Muscle layer of colon (tissue), 2 donors: Measurements from ENCODE around the gene BCKDHB.
"Not testable (repeated sequence)": the region's sequence is repeated elsewhere in the genome, so short reads cannot be mapped to it uniquely, and the experiment has no call there.

Experiments used
- H3K27ac ChIP-seq: one replicate; pipeline ENCODE4 v1.7.0; 2013; ENCODE audit warnings: low read depth, mild to moderate bottlenecking, low read length, moderate library complexity
- H3K27me3 ChIP-seq, 2 donors: one replicate each; pipeline ENCODE4 v1.7.0; 2013; ENCODE audit warnings: low read length in 2 of 2, mild to moderate bottlenecking in 2 of 2; ENCODE audit not compliant: insufficient read depth in 2 of 2, control insufficient read depth in 1 of 2
- H3K36me3 ChIP-seq: one replicate; pipeline ENCODE4 v1.7.0; 2013; ENCODE audit warnings: mild to moderate bottlenecking, low read length; ENCODE audit not compliant: insufficient read depth
- H3K4me1 ChIP-seq: one replicate; pipeline ENCODE4 v1.7.0; 2013; ENCODE audit warnings: mild to moderate bottlenecking, low read length; ENCODE audit not compliant: insufficient read depth
- H3K4me3 ChIP-seq, 2 donors: one replicate each; pipeline ENCODE4 v1.7.0; 2013; ENCODE audit warnings: low read length in 2 of 2, low read depth in 1 of 2, mild to moderate bottlenecking in 1 of 2, moderate library complexity in 1 of 2
- H3K9ac ChIP-seq: one replicate; pipeline ENCODE4 v1.7.0; 2013; ENCODE audit warnings: low read length
- H3K9me3 ChIP-seq: one replicate; pipeline ENCODE4 v1.7.0; 2013; ENCODE audit warnings: mild to moderate bottlenecking, low read length
- donor health status: abdominal sarcoma.
- donor health status: Adenocarcinoma of cecum.

BCKDHB gene

GRCh38 chr6:80268865-80269730, 162.6 kb downstream of the BCKDHB start:
- H3K4me1 ChIP-seq, result no peaks in the 10 kb centered on the region
- H3K27ac ChIP-seq, result no peak overlapping the region
- H3K9me3 ChIP-seq, result no peaks in the 10 kb centered on the region
- no peak overlapping the region for H3K9ac ChIP-seq
- no peak overlapping the region for H3K4me3 ChIP-seq
- no peaks in the 10 kb centered on the region for H3K36me3 ChIP-seq
- no peaks in the 10 kb centered on the region for H3K27me3 ChIP-seq

DNA sequence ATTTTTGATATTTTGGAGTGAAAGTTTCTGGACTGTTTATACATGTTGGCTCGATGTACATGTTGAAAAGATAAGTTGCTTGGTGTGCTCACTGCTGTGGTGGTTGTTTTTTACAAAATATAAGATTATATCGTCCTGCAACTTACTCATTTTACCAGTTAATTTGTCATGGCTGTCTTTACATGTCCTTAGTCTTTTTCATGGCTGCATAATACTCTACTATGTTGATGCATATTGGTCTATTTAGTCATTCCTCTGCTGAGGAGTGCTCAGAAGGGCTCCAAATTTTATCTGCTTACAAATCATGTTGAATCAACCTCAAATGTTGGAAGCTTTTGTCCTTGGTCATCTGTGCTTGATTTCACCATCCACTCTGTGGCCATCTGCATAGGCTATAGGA, 164.6 kb downstream of the BCKDHB start:
- no peak overlapping the region for H3K27ac ChIP-seq
- H3K27me3 ChIP-seq, result no peaks in the 10 kb centered on the region
- H3K9me3 ChIP-seq, result no peaks in the 10 kb centered on the region
- H3K36me3 ChIP-seq, result no peaks in the 10 kb centered on the region
- H3K4me1 ChIP-seq, result no peaks in the 10 kb centered on the region
- no peak overlapping the region for H3K4me3 ChIP-seq
- no peak overlapping the region for H3K9ac ChIP-seq

DNA sequence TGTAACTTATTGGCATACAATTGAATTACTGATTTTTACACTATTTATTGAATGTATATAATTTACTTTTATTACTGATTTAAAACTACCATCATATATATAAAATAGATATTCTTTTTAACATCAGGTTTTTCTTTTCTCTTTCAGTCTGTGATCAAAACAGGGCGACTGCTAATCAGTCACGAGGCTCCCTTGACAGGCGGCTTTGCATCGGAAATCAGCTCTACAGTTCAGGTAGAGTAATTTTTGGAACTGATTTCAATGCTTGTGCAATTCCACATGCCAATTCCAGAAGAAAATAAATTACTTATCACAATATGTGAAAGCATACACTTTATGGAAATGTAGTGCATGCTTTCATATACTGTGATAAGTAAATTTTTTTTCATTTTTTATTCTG, 166.5 kb downstream of the BCKDHB start:
- no peaks in the 10 kb centered on the region for H3K4me1 ChIP-seq

DNA sequence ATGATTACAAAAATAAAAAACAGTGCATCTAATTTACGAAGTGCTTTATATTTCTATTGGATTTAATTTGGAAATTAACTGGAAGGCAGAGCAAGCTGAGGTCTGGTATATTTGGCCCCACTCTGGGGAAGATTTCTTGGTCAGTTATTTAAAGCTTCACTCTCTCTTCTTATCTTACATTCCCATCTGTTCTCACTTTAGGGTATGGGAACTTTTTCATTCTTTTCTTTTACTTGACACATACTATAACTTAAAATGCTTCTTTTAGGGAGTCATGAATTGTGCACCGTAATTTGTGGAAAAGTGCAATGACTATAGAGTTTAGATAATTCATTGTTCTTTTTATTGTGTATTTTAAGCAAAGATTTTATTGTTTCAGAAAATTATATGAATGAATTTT, 170.4 kb downstream of the BCKDHB start:
- H3K4me1 ChIP-seq, result no peaks in the 10 kb centered on the region

More for the DNA sequence above, 166.5 kb downstream of the BCKDHB start:
- no peaks in the 10 kb centered on the region for H3K9me3 ChIP-seq
- no peak overlapping the region for H3K27ac ChIP-seq
- no peaks in the 10 kb centered on the region for H3K36me3 ChIP-seq
- no peak overlapping the region for H3K9ac ChIP-seq
- no peaks in the 10 kb centered on the region for H3K27me3 ChIP-seq
- no peak overlapping the region for H3K4me3 ChIP-seq

DNA sequence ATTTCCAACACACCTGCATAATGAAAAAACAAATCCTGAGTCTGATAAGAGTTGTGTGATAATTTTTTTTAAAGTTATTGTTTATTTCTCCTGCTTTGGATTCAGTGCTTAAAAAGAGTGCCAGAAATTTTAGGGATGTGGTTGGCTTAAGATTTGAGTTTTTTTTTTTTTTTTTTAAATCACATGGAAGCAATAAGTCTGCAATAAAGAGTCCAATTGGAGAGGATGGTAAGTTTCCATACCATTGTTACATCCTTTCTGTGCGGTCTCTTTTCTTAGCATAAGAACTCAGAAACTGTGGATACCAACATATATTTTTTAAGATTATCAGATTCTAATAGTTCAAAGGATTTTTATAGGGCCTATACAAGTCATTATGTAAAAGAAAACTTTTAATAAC, 171.0 kb downstream of the BCKDHB start:
- no peaks in the 10 kb centered on the region for H3K4me1 ChIP-seq
- H3K9me3 ChIP-seq, result no peaks in the 10 kb centered on the region
- no peak overlapping the region for H3K27ac ChIP-seq
- H3K4me3 ChIP-seq, result no peak overlapping the region
- H3K9ac ChIP-seq, result no peak overlapping the region
- H3K36me3 ChIP-seq, result no peaks in the 10 kb centered on the region
- no peaks in the 10 kb centered on the region for H3K27me3 ChIP-seq

More for the DNA sequence above, 170.4 kb downstream of the BCKDHB start:
- H3K9me3 ChIP-seq, result no peaks in the 10 kb centered on the region
- H3K27me3 ChIP-seq, result no peaks in the 10 kb centered on the region
- no peak overlapping the region for H3K4me3 ChIP-seq
- no peaks in the 10 kb centered on the region for H3K36me3 ChIP-seq
- H3K27ac ChIP-seq, result no peak overlapping the region
- H3K9ac ChIP-seq, result no peak overlapping the region

DNA sequence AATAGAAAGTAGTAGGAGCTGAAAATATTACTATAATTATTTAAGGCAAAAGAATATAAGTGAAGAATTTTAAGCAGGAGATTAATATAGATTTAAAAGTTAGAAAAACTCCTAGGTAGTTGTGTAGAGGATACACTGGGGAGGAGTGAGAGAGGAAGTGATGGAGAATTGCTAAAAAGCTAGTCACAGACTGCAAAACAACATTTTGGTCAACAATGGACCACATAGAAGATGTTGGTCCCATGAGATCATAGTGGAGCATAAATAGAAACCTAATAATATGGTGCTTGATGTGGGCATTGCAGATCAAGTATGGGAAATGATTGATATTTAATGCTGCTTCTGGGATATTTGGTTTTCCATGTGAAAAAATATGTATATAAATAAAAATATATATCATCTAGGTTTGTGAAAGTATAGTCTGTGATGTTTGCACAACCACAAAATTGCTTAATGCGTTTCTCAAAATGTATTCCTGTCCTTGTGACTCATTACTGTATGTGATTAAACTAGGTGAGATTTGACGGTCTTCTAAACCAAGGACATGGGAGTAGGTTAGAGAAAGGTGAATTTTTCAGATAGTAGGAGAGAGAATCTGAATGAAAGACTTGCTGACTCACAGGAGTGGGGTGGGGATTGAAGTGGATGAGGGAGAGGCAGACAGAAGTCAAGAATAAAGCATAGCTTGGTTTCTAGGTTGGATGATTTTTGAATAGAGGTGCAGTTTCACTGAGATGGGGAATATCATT, 174.0 kb downstream of the BCKDHB start:
- no peak overlapping the region for H3K4me3 ChIP-seq
- no peak overlapping the region for H3K27ac ChIP-seq
- no peaks in the 10 kb centered on the region for H3K36me3 ChIP-seq
- H3K9me3 ChIP-seq, result no peaks in the 10 kb centered on the region
- H3K27me3 ChIP-seq, result no peaks in the 10 kb centered on the region
- no peaks in the 10 kb centered on the region for H3K4me1 ChIP-seq
- no peak overlapping the region for H3K9ac ChIP-seq

DNA sequence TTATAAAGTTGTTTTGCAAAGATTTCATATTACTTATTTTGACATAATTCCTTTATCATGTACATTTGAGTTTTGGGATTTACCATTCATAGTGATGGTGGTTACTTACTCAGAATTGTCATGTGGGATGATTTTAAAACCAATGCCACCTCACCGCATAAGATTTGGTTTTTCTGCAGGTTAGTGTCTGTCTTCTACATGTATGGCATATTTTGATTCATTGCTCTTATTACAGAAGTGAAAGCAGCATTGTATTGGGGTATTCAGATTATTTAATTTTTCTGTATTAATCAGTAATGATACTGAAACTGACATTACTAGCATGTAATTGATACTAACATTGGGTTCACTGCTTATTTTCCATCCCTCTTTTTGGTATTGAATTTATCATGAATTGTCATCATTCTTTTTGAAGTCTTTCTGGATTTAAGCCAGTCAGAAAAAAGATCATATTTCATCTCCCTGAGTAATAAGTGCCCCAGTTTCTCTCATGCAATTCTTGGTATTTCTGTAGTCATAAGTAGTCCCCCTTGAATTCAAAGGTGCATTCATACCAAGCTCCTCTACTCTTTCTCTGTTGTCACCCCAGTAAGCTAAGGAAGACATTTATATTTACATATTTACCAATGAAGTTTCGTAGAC, 176.6 kb downstream of the BCKDHB start:
- H3K27me3 ChIP-seq, result no peaks in the 10 kb centered on the region
- no peak overlapping the region for H3K4me3 ChIP-seq
- H3K9me3 ChIP-seq, result no peaks in the 10 kb centered on the region
- H3K36me3 ChIP-seq, result no peaks in the 10 kb centered on the region
- H3K9ac ChIP-seq, result no peak overlapping the region
- H3K4me1 ChIP-seq, result no peaks in the 10 kb centered on the region
- H3K27ac ChIP-seq, result no peak overlapping the region

GRCh38 chr6:80287112-80287511, 180.6 kb downstream of the BCKDHB start:
- no peak overlapping the region for H3K9ac ChIP-seq
- no peaks in the 10 kb centered on the region for H3K9me3 ChIP-seq
- H3K36me3 ChIP-seq, result no peaks in the 10 kb centered on the region
- H3K4me3 ChIP-seq, result no peak overlapping the region
- no peaks in the 10 kb centered on the region for H3K27me3 ChIP-seq
- H3K4me1 ChIP-seq, result no peaks in the 10 kb centered on the region
- no peak overlapping the region for H3K27ac ChIP-seq

- H3K36me3 ChIP-seq, result no peaks in the 10 kb centered on the region
- no peak overlapping the region for H3K4me3 ChIP-seq
- H3K9ac ChIP-seq, result no peak overlapping the region
- no peak overlapping the region for H3K27ac ChIP-seq
- no peaks in the 10 kb centered on the region for H3K9me3 ChIP-seq
- no peaks in the 10 kb centered on the region for H3K27me3 ChIP-seq
- no peaks in the 10 kb centered on the region for H3K4me1 ChIP-seq
Measured at GRCh38 chr6:80287607-80288006, 181.1 kb downstream of the BCKDHB start.

GRCh38 chr6:80289727-80290126, 183.3 kb downstream of the BCKDHB start:
- Histone ChIP-seq H3K36me3 (no peaks in the 10 kb centered on the region), H3K27me3 (no peaks in the 10 kb centered on the region), H3K4me1 (no peaks in the 10 kb centered on the region), H3K27ac (no peak overlapping the region), H3K9me3 (peaks cover 4% of the 10 kb centered on the region), H3K9ac (no peak overlapping the region), H3K4me3 (no peak overlapping the region)

DNA sequence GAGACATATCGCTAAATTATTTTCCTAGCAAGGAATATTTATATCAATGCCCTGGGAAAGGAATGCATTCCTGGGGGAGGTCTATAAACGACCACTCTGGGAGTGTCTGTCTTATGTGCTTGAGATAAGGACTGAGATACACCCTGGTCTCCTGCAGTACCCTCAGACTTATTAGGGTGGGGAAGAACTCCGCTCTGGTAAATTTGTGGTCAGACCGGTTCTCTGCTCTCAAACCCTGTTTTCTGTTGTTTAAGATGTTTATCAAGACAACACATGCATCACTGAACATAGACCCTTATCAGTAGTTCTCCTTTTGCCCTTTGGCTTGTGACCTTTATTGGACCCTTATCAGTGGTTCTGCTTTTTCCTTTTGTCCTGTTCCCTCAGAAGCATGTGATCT, 188.1 kb downstream of the BCKDHB start:
- H3K4me1 ChIP-seq, H3K36me3 ChIP-seq, H3K9me3 ChIP-seq, H3K9ac ChIP-seq, H3K4me3 ChIP-seq, H3K27me3 ChIP-seq, H3K27ac ChIP-seq: not testable (repeated sequence)
